Measurements from ENCODE around the gene FAM53B. TPM values are rescaled to one million over a fixed set of nuclear protein-coding genes. Genes with fewer than 3 reads are reported as not detected.

The FAM53B gene
- total RNA-seq, 3 donors from 2014 or later, result 17.0 to 39.7 (median 22.8) TPM

DNA sequence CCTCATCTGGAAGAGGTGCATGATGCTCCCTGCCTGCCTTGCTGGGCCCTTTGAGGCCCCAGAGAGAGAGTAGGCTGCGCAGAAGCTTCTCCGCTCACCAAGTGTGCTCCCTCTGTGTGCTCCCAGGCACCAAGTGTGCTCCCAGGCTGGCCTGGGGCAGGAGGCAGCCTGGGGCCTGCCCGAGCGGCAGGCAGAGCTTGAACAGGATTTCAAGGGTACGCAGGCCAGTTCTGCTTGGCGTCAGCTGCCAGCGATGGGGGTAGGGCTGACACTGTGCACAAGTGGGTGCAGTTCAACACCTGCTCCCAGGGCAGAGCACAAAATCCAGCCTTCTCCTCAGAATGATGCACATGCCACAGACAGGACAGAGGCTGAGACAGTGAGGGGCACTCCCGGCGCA is 119.7 kb downstream of the FAM53B start:
- H3K27ac ChIP-seq, result no peak overlapping the region
- H3K27me3 ChIP-seq, result no peaks in the 10 kb centered on the region
- DNase-seq (ENCODE audit: low spot score in 2 of 2), result no peak
- no peak for TF ChIP-seq POLR2AphosphoS5 (IDR thresholded peaks at IDR 0.05)
- TF ChIP-seq POLR2A (IDR thresholded peaks at IDR 0.05), result no peak
- no peak for TF ChIP-seq CTCF (IDR thresholded peaks at IDR 0.05)
- peaks cover 7 to 34% of the 10 kb centered on the region in 2 donors for H3K4me1 ChIP-seq
- intact Hi-C loops (cut with DNase I; ENCODE audit: low total_unique reads), result loop anchor here (5.0 kb wide), 1 partner anchor 1432 kb away; no protein-coding TSS in a partner anchor
- H3K4me3 ChIP-seq, result no peak overlapping the region
- no peaks in the 10 kb centered on the region for H3K36me3 ChIP-seq
- no peaks in the 10 kb centered on the region for H3K9me3 ChIP-seq

DNA sequence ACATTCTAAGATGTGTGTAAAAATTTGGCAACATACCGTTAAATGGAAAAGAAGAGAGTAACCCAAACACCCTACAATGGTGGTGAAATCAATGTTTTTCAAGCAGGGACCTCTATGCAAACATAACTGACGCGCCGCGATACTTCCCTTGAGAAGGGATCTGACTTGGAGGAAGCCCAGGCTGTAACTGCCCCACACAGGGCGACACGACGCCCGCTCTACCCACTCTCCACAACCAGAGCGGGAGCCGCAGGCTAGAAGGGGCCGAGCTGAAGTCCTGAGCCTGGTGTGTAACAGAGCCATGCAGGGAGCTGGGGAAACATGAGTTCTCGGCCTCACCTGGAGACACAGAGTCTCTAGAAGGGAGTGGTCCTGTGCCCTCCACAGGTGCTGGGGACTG is 120.2 kb downstream of the FAM53B start:
- Histone ChIP-seq H3K27ac (no peak overlapping the region), H3K4me1 (peaks cover 7 to 33% of the 10 kb centered on the region in 2 donors), H3K9me3 (no peaks in the 10 kb centered on the region), H3K36me3 (no peaks in the 10 kb centered on the region), H3K4me3 (no peak overlapping the region), H3K27me3 (no peaks in the 10 kb centered on the region)
- intact Hi-C loops (cut with DNase I; ENCODE audit: low total_unique reads), result loop anchor here (5.0 kb wide), 1 partner anchor 1432 kb away; no protein-coding TSS in a partner anchor
- TF ChIP-seq POLR2AphosphoS5 (IDR thresholded peaks at IDR 0.05) (no peak), POLR2A (IDR thresholded peaks at IDR 0.05) (no peak), CTCF (IDR thresholded peaks at IDR 0.05) (no peak)
- DNase-seq (ENCODE audit: low spot score in 2 of 2), result no peak

- no peak overlapping the region for H3K27ac ChIP-seq
- intact Hi-C loops (cut with DNase I; ENCODE audit: low total_unique reads), result loop anchor here (5.0 kb wide), 1 partner anchor 1431 kb away; no protein-coding TSS in a partner anchor
- no peaks in the 10 kb centered on the region for H3K36me3 ChIP-seq
- H3K27me3 ChIP-seq, result no peaks in the 10 kb centered on the region
- H3K4me3 ChIP-seq, result no peak overlapping the region
- TF ChIP-seq POLR2AphosphoS5 (IDR thresholded peaks at IDR 0.05) (no peak), CTCF (IDR thresholded peaks at IDR 0.05) (no peak), POLR2A (IDR thresholded peaks at IDR 0.05) (no peak)
- H3K9me3 ChIP-seq, result no peaks in the 10 kb centered on the region
- H3K4me1 ChIP-seq, result peaks cover 7 to 33% of the 10 kb centered on the region in 2 donors
- DNase-seq (ENCODE audit: low spot score in 2 of 2), result no peak
Measured at GRCh38 chr10:124622866-124623536, 121.2 kb downstream of the FAM53B start.

GRCh38 chr10:124622158-124622557 is 122.0 kb downstream of the FAM53B start:
- Histone ChIP-seq H3K27me3 (no peaks in the 10 kb centered on the region), H3K36me3 (no peaks in the 10 kb centered on the region), H3K4me3 (no peak overlapping the region), H3K27ac (peak overlapping the region in 1 of 2 donors; percentile 3), H3K4me1 (peaks cover 2 to 29% of the 10 kb centered on the region in 2 donors), H3K9me3 (no peaks in the 10 kb centered on the region)
- TF ChIP-seq POLR2A (IDR thresholded peaks at IDR 0.05) (no peak), CTCF (IDR thresholded peaks at IDR 0.05) (no peak), POLR2AphosphoS5 (IDR thresholded peaks at IDR 0.05) (no peak)
- DNase-seq (ENCODE audit: low spot score in 2 of 2), result no peak
- intact Hi-C loops (cut with DNase I; ENCODE audit: low total_unique reads), result loop anchor here (5.0 kb wide), 1 partner anchor 1430 kb away; no protein-coding TSS in a partner anchor

DNA sequence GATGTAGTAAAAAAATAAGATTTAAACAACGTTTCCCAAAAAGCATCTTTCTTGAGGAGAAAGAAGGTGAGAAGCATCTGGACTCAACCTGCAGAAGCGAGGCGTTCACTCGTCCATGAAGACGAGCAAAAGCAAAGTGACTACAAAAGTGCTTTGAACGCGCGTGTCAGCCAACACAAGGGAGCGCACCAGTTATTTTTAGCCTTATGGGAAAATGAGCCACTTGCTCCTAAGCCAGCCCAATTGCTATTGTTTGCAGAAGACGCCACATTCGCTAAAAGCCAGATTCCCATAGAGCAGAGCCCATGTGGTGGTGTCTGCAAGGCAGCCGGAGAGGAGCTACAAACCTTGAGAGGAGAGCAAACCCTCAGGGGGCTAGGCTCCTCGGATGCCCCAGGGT is 122.5 kb downstream of the FAM53B start:
- TF ChIP-seq CTCF (IDR thresholded peaks at IDR 0.05), result no peak
- TF ChIP-seq POLR2AphosphoS5 (IDR thresholded peaks at IDR 0.05), result no peak
- no peak for TF ChIP-seq POLR2A (IDR thresholded peaks at IDR 0.05)
- Histone ChIP-seq H3K27ac (peak overlapping the region in 1 of 2 donors; percentile 3), H3K27me3 (no peaks in the 10 kb centered on the region), H3K4me3 (no peak overlapping the region), H3K4me1 (peaks cover 0 to 25% of the 10 kb centered on the region in 2 donors), H3K36me3 (no peaks in the 10 kb centered on the region), H3K9me3 (no peaks in the 10 kb centered on the region)
- no peak for DNase-seq (ENCODE audit: low spot score in 2 of 2)
- intact Hi-C loops (cut with DNase I; ENCODE audit: low total_unique reads), result loop anchor here (5.0 kb wide), 1 partner anchor 1429 kb away; no protein-coding TSS in a partner anchor

Data from breast epithelium (tissue), 4 donors.